Activated B cell treated with CpG ODN at 0.5 μM for 24 hours (primary cell): Measurements from ENCODE around the gene CLEC4E. TPM values are rescaled to one million over a fixed set of nuclear protein-coding genes. Genes with fewer than 3 reads are reported as not detected.

Source experiments
- ATAC-seq: fragments of 200-7000 bp; cut with Tn5 transposase; one replicate; pipeline ENCODE4 v1.10.0; 2021; ENCODE audit warnings: low read depth, mild to moderate bottlenecking, moderate library complexity
- CTCF ChIA-PET: fragments of 350-600 bp; sonication (Branson Sonifier 250); formaldehyde crosslinking; loops from one replicate; lab custom pipeline; 2021; ENCODE audit warnings: antibody characterized with exemption; lab: Charles Lee
- POLR2A ChIA-PET: fragments of 350-600 bp; sonication (Branson Sonifier 250); formaldehyde crosslinking; loops from one replicate; lab custom pipeline; 2021; ENCODE audit warnings: antibody characterized with exemption; lab: Charles Lee
- DNase-seq: peaks from one replicate; pipeline ENCODE4 v3.0.0; 2022
- H3K27ac Mint-ChIP-seq: one replicate; pipeline ENCODE4 v1.8.0; 2020; ENCODE audit warnings: mixed read lengths
- H3K27me3 Mint-ChIP-seq: one replicate; pipeline ENCODE4 v1.8.0; 2021; ENCODE audit warnings: mixed read lengths
- H3K36me3 Mint-ChIP-seq: one replicate; pipeline ENCODE4 v1.8.0; 2021; ENCODE audit warnings: low read depth, mixed read lengths
- H3K4me1 Mint-ChIP-seq: one replicate; pipeline ENCODE4 v1.8.0; 2021; ENCODE audit warnings: mixed read lengths
- H3K4me3 Mint-ChIP-seq: one replicate; pipeline ENCODE4 v1.8.0; 2020; ENCODE audit warnings: mild to moderate bottlenecking, mixed read lengths
- H3K9me3 Mint-ChIP-seq: one replicate; pipeline ENCODE4 v1.8.0; 2020; ENCODE audit warnings: mixed read lengths
- intact Hi-C: fragments of 100-400 bp; cut with micrococcal nuclease; formaldehyde crosslinking; loops from one replicate; pipeline ENCODE4 v1.15.1; 2024
- total RNA-seq: library from RNA; stranded (reverse); gene quantifications from 2 replicates; pipeline ENCODE4 v1.2.3, GENCODE V29; 2022
- TF ChIP-seq, protein P1 (sequence below): fragments of 200-600 bp; IDR thresholded peaks from one replicate; pipeline ENCODE4 v1.8.0; 2022; ENCODE audit warnings: antibody characterized with exemption, mild to moderate bottlenecking

Gene CLEC4E
- total RNA-seq, 1 donor from 2014 or later = not detected

DNA sequence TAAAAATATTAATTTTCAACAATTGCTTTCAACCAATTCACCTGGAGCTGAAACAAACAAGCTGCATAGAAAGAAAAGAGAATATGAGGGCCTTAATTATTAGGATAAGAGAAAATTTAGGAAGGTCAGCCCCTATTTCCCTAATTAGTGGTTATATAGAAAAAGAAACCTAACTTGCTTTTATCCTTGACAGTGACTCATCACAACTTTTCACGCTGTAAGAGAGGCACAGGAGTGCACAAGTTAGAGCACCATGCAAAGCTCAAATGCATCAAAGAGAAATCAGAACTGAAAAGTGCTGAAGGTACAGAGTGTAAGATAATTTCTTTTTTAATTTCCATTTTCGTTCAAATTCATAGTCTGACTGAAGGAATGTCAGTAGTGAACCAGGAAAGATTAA, 22.7 kb downstream of the CLEC4E start:
- intact Hi-C loops = no loop called here
- H3K36me3 Mint-ChIP-seq = no peaks in the 10 kb centered on the region
- no peak overlapping the region for H3K27ac Mint-ChIP-seq
- ChIA-PET CTCF (no interaction called here), POLR2A (no interaction called here)
- DNase-seq = no peak
- peaks cover 14% of the 10 kb centered on the region for H3K27me3 Mint-ChIP-seq
- no peaks in the 10 kb centered on the region for H3K9me3 Mint-ChIP-seq
- no peak for ATAC-seq
- TF ChIP-seq, protein P1, sequence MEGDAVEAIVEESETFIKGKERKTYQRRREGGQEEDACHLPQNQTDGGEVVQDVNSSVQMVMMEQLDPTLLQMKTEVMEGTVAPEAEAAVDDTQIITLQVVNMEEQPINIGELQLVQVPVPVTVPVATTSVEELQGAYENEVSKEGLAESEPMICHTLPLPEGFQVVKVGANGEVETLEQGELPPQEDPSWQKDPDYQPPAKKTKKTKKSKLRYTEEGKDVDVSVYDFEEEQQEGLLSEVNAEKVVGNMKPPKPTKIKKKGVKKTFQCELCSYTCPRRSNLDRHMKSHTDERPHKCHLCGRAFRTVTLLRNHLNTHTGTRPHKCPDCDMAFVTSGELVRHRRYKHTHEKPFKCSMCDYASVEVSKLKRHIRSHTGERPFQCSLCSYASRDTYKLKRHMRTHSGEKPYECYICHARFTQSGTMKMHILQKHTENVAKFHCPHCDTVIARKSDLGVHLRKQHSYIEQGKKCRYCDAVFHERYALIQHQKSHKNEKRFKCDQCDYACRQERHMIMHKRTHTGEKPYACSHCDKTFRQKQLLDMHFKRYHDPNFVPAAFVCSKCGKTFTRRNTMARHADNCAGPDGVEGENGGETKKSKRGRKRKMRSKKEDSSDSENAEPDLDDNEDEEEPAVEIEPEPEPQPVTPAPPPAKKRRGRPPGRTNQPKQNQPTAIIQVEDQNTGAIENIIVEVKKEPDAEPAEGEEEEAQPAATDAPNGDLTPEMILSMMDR = no peak
- no peaks in the 10 kb centered on the region for H3K4me1 Mint-ChIP-seq
- H3K4me3 Mint-ChIP-seq = no peak overlapping the region

DNA sequence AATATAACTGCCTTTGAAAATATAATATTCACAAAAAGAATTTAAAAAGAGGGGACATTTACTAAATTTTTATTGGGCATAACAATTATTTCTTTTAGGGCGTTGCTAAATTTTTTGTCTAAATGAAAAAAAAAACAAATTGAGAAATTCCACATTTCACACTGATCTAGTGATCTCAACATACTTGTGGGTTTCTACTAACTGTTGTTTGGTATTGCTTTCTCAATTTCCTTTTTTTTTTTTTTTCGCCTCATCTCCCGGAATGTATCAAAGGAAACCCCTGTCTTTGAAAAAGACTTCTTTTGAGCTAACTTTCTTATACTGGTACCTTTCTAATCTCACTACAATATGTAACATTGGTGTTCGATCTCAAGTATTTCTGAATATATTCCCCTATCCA, 27.4 kb downstream of the CLEC4E start, which contains the start of gene CLEC4D:
TSS of gene CLEC4D (plus strand) at position 248 of the 400 bp plus-strand sequence. CDS start 230 bp downstream, outside the sequence.
- CTCF ChIA-PET = no interaction called here
- no peak within 1 kb of the TSS for H3K27ac Mint-ChIP-seq
- peaks cover 14% of the 10 kb centered on the region for H3K4me1 Mint-ChIP-seq
- ATAC-seq (no peak), DNase-seq (no peak)
- no peak within 1 kb of the TSS for H3K4me3 Mint-ChIP-seq
- peaks cover 24% of the 10 kb centered on the region for H3K27me3 Mint-ChIP-seq
- intact Hi-C loops = no loop called here
- TF ChIP-seq, protein P1 = no peak
- H3K9me3 Mint-ChIP-seq = no peaks in the 10 kb centered on the region
- H3K36me3 Mint-ChIP-seq = no peaks in the 10 kb centered on the region
- POLR2A ChIA-PET = interaction anchor here (0.6 kb wide), 1 partner anchor 183 kb away, joined by 3 read pairs; no protein-coding TSS in a partner anchor

DNA sequence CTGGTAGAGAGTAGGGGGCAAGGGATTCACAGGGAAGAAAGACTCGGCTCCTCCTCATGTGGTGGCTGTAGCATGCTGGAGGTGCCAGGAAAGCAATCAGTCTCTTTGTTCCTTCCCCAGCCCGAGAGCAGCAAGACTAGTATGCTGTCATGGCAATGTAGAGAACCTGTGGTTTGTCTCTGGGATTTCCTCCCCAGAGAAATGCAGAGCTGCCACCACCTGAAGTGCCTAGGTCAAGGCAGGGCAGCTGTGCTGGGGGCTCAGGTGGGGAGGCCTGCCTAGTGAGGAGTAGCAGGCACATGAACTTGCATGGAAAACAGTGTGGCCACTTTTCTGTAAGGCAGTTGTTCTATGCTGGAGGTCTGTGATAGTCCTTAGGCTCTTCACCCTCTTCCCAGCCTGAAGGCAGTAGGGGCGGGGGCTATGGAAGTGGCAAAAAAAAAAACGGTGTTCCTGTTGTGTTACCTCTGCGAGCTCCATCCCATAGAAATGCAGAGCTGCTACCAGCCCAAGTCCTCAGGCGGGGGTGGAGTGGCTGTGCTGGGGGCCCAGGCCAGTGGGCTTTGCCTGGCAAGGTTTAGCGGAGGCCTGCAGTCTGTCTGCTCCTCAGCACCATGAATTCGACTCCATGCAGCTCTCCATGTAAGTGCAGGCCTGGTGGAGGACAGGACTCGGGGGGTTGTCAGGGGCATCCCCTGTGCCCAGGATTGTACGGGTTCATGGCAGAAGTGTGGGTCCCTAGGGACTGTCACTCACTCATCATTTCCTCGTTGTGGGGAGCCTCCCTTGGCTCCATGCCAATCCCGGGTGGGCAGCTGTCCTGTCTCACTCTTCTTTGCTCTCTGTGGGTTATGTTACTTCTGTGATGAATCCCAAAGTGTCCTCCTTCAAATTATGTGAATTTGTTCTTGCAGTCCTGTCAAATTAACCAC, 31.5 kb downstream of the CLEC4E start:
- ATAC-seq = peak; percentile 71
- intact Hi-C loops = no loop called here
- POLR2A ChIA-PET = no interaction called here
- TF ChIP-seq, protein P1 = no peak
- Mint-ChIP-seq H3K4me3 (peak overlapping the region; percentile 24), H3K36me3 (no peaks in the 10 kb centered on the region), H3K27ac (no peak overlapping the region), H3K4me1 (peaks cover 14% of the 10 kb centered on the region), H3K9me3 (no peaks in the 10 kb centered on the region), H3K27me3 (peaks cover 23% of the 10 kb centered on the region)
- CTCF ChIA-PET = no interaction called here
- DNase-seq = no peak

DNA sequence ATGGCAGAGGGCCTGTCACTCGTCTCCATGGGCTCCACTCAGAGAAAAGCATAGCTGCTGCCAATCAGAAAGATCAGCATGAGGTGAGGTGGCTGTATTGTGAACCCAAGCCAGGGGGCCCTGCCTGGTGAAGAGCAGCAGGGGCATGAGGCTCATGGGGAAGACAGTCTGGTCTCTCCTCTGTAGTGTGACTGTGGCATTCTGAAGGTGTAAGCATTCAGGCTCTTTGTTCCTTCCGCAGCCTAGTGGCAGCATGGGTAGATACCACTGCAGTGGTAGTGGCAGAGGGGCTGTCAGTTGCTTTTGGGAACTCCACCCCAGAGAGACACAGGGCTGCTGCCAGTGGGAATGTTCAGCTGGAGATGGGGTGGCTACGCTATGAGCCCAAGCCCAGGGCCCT, 32.5 kb downstream of the CLEC4E start:
- H3K27ac Mint-ChIP-seq = no peak overlapping the region
- intact Hi-C loops = no loop called here
- peaks cover 14% of the 10 kb centered on the region for H3K4me1 Mint-ChIP-seq
- TF ChIP-seq, protein P1 = no peak
- ChIA-PET POLR2A (no interaction called here), CTCF (no interaction called here)
- H3K27me3 Mint-ChIP-seq = peaks cover 17% of the 10 kb centered on the region
- H3K9me3 Mint-ChIP-seq = no peaks in the 10 kb centered on the region
- no peak overlapping the region for H3K4me3 Mint-ChIP-seq
- no peak for ATAC-seq
- DNase-seq = no peak
- H3K36me3 Mint-ChIP-seq = no peaks in the 10 kb centered on the region

DNA sequence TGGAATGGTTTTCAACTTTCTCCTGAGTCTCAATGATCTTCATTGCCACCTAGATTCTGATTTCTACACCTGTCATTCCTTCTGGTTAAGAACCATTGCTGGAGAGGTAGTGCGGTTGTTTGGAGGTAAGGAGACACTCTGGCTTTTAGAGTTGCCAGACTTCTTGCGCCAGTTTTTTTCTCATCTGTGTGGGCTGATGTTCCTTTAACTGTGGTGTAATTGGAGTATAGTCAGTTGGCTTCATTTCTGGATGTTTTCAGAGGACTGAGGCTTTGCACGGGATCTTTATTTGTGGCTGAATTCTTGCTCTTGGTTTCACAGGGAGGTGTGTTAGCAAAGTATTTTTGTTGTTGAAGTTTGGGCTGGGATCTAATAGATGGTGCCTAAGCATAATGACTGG, 33.1 kb downstream of the CLEC4E start:
- TF ChIP-seq, protein P1 = no peak
- DNase-seq = no peak
- no peaks in the 10 kb centered on the region for H3K36me3 Mint-ChIP-seq
- peaks cover 17% of the 10 kb centered on the region for H3K27me3 Mint-ChIP-seq
- ATAC-seq = no peak
- ChIA-PET CTCF (no interaction called here), POLR2A (no interaction called here)
- no peak overlapping the region for H3K4me3 Mint-ChIP-seq
- no peak overlapping the region for H3K27ac Mint-ChIP-seq
- H3K4me1 Mint-ChIP-seq = peaks cover 14% of the 10 kb centered on the region
- no peaks in the 10 kb centered on the region for H3K9me3 Mint-ChIP-seq
- intact Hi-C loops = no loop called here
